COR-L47 (cell line): Measurements from ENCODE around the gene OR4C15.

Source experiments
- DNase-seq: peaks from one replicate; lab custom pipeline; 2025; lab: John Stamatoyannopoulos, UW

OR4C15 gene

GRCh38 chr11:55554169-55554568 is at the start of gene OR4C15:
Gene OR4C15 (plus strand): TSS chr11:55554469. CDS start chr11:55554469, 0 bp downstream.
- DNase-seq, result no peak

DNA sequence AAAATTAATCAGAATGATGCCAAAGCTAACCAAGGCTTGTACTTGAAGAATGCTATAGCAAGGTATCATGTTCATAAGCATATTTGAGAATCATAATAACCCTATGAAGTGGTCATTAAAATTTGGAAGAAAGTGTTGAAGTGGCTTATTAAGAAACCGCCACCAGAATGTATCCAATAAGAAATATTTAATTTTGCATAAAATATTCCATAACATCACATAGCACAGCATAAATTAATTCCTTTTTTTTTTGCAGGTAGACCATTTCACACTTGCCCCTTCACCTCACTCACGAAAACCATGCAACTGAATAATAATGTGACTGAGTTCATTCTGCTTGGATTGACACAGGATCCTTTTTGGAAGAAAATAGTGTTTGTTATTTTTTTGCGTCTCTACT is 17.6 kb downstream of the OR4C15 start, which contains the start of gene OR4C16:
Gene OR4C16 (plus strand): TSS at position 301 of the 400 bp plus-strand sequence. CDS start 0 bp downstream, at position 301.
- no peak for DNase-seq

- DNase-seq, result no peak
Measured at GRCh38 chr11:55572548-55572947, 18.3 kb downstream of the OR4C15 start.
